NCI-H748 treated with DMSO at 0.1 percent for 48 hours (cell line): ENCODE measurements around the gene AKAP3.

Experiments
- DNase-seq: peaks from one replicate; lab custom pipeline; 2025; lab: John Stamatoyannopoulos, UW

AKAP3 gene

GRCh38 chr12:4595881-4596280, 53.0 kb downstream of the AKAP3 start:
- DNase-seq = no peak

- DNase-seq = no peak
These were observed 57.6 kb downstream of the AKAP3 start for GRCh38 chr12:4591180-4591687.

- no peak for DNase-seq
These were observed 58.9 kb downstream of the AKAP3 start for GRCh38 chr12:4589941-4590340.

GRCh38 chr12:4588916-4589315, 59.9 kb downstream of the AKAP3 start:
- no peak for DNase-seq

DNA sequence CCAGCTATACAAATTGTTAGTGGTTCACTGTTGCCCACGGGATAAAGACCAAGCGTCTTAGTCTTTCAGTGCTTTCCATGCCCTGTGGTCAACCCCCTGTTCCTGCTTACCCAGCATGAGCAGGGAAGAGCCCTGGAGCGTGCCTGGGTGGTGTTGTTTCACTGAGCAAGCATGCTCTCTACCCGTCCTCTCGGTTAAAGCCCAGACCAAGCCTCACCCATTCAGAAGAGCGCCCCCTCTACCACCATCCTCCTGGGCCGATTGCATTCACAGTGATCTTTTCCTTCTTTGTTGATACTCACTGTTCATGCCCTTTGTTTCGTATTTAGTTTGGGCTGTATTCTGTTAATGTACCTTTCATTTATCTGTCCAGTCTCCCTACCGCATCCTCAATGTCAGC, 61.7 kb downstream of the AKAP3 start:
- no peak for DNase-seq

GRCh38 chr12:4586500-4586899, 62.4 kb downstream of the AKAP3 start:
- DNase-seq = no peak

GRCh38 chr12:4584896-4585295, 64.0 kb downstream of the AKAP3 start:
- no peak for DNase-seq

DNA sequence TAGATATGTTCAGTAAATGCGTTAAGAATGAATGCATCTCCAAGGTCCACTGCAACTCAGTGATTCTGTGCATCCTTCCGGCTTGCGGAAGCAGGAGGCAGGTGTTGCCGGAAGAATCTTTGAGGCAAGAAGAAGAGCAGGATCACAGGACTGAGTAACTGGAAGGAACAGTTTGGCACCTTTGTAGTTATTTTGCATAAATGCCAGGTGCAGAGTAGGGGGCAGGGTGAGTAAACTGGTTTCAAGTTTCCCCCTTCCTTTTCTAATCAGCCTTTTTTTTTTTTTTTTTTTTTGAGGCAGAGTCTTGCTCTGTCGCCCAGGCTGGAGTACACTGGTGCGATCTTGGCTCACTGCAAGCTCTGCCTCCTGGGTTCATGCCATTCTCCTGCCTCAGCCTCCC, 64.6 kb downstream of the AKAP3 start:
- no peak for DNase-seq

DNA sequence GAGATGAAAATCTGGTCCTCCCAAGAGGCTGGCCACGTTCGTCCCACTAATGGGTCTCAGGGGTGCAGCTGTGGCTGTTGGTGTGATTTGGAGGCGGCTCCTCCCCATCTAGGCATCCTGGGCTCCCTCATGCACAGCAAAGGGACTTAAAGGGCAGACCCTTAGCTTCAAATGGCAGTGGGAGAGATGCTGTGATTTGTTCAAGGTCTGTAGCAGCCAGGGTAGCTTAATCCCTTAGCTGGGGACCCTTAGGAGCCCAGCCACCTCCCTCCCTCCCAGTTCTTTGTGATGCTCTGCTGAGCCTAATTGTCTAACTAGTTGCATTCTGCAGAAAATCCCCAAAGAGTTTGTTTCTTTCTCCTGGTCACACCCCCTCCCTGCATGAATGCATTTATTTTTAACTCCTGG, 68.6 kb downstream of the AKAP3 start:
- DNase-seq = no peak

DNA sequence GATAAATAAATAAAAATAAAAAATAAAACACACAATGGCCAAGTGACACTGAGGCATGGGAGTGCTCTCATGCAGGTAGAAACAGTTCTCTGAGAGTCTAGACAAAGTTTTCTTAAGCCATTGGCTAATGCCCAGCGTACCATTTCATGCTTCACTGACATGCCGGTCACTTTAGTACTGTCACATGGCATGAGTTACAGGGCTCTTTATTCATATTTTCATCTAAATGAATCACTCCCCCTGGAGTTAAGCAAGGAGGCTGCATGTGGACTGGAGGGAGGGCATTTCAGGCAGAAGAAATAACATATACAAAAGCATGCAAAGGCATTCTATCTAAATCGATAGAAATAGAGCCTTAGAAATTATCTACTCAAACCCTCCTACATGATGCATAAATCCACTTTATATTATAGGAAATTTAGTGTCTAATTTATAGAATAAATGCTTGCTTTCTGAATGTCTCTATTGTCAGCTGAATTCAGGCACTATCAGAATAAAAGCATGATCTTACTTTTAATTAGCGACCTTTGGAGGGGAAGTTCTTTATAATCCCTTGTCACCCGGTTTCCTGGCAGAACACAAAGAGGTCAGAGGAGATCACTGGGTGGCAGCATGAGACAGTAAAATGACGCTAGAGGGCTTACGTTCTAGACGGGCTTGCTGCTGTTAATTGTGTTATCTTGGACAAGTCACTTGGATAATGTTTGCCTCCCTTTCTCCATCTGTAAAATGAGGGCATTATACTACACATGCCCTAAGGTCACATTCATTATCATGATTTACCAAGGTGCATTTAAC, 69.3 kb downstream of the AKAP3 start:
- DNase-seq = no peak

GRCh38 chr12:4572680-4573079, 76.2 kb downstream of the AKAP3 start:
- DNase-seq = no peak

DNA sequence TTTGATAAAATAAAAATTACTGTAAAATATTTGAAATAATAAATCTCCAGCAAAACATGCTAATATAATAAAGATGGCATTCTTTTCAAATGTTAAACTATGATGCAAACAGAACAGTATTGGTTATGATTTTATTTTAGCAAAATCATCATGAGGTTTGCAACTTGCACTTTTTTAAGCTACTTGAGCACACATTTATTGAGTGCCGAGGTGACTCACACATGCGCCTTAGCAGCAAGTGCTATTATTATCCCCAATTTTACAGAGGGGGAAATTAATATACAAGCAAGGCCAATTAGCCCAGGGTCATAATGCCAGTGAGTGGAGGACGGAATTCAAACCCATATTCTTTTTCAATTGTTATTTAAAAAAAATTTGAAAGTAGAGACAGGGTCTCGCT, 79.6 kb downstream of the AKAP3 start:
- no peak for DNase-seq

- DNase-seq = no peak
These were observed 81.6 kb downstream of the AKAP3 start for GRCh38 chr12:4567073-4567881.

GRCh38 chr12:4566474-4566873, 82.4 kb downstream of the AKAP3 start:
- no peak for DNase-seq
